BLaER1 treated with 17β-estradiol and CSF1 and Interleukin-3, amounts not matched to agents 10 nM and 100 nM (cell line): ENCODE measurements around the gene CADM1.

Experiments
- H3K27ac ChIP-seq, 11 experiments: shearing (Covaris generic); formaldehyde crosslinking; 2 replicates each; pipeline ENCODE4 v1.8.1; 2022
- H3K27me3 ChIP-seq, 11 experiments: shearing (Covaris generic); formaldehyde crosslinking; 2 replicates each; pipeline ENCODE4 v1.8.1; 2022
- H3K36me3 ChIP-seq, 11 experiments: shearing (Covaris generic); formaldehyde crosslinking; 2 replicates each; pipeline ENCODE4 v1.8.1; 2022
- H3K4me1 ChIP-seq, 10 experiments: shearing (Covaris generic); formaldehyde crosslinking; 2 replicates each; pipeline ENCODE4 v1.8.1; 2022
- H3K4me2 ChIP-seq, 11 experiments: shearing (Covaris generic); formaldehyde crosslinking; 2 replicates each; pipeline ENCODE4 v1.8.1; 2022
- H3K4me3 ChIP-seq, 10 experiments: shearing (Covaris generic); formaldehyde crosslinking; 2 replicates each; pipeline ENCODE4 v1.8.1; 2022
- H3K9ac ChIP-seq, 11 experiments: shearing (Covaris generic); formaldehyde crosslinking; 2 replicates each; pipeline ENCODE4 v1.8.1; 2022
- H3K9me3 ChIP-seq, 11 experiments: shearing (Covaris generic); formaldehyde crosslinking; replicated peaks in 1 of 11; 2 replicates each; pipeline ENCODE4 v1.8.1; 2022
- H4K20me1 ChIP-seq, 11 experiments: shearing (Covaris generic); formaldehyde crosslinking; 2 replicates each; pipeline ENCODE4 v1.8.1; 2022
- Cebpa-rat ChIP-seq, 11 experiments: shearing (Covaris generic); IDR thresholded peaks; 2 replicates each; pipeline ENCODE4 v1.8.1; 2022

Gene CADM1

GRCh38 chr11:115247953-115248352, 256.3 kb downstream of the CADM1 start:
- Histone ChIP-seq H3K4me3 (no peak overlapping the region), H3K27ac (no peak overlapping the region), H3K9me3 (no peaks in the 10 kb centered on the region), H3K9ac (no peak overlapping the region), H3K27me3 (no peaks in the 10 kb centered on the region), H4K20me1 (no peaks in the 10 kb centered on the region), H3K4me1 (no peaks in the 10 kb centered on the region), H3K36me3 (no peaks in the 10 kb centered on the region), H3K4me2 (no peak overlapping the region)
- no peak for TF ChIP-seq Cebpa-rat (IDR thresholded peaks at IDR 0.05)

GRCh38 chr11:115247361-115247760, 256.9 kb downstream of the CADM1 start:
- Histone ChIP-seq H3K27ac (no peak overlapping the region), H4K20me1 (no peaks in the 10 kb centered on the region), H3K27me3 (no peaks in the 10 kb centered on the region), H3K9me3 (no peaks in the 10 kb centered on the region), H3K36me3 (no peaks in the 10 kb centered on the region), H3K4me3 (no peak overlapping the region), H3K9ac (no peak overlapping the region), H3K4me2 (no peak overlapping the region), H3K4me1 (no peaks in the 10 kb centered on the region)
- no peak for TF ChIP-seq Cebpa-rat (IDR thresholded peaks at IDR 0.05)

GRCh38 chr11:115244758-115245157, 259.5 kb downstream of the CADM1 start:
- H3K27ac ChIP-seq = no peak overlapping the region

GRCh38 chr11:115244296-115244695, 259.9 kb downstream of the CADM1 start:
- no peaks in the 10 kb centered on the region for H3K36me3 ChIP-seq
- no peaks in the 10 kb centered on the region for H3K4me1 ChIP-seq
- H3K9ac ChIP-seq = no peak overlapping the region
- H3K4me2 ChIP-seq = no peak overlapping the region
- H3K27me3 ChIP-seq = no peaks in the 10 kb centered on the region
- no peaks in the 10 kb centered on the region for H3K9me3 ChIP-seq
- no peak overlapping the region for H3K27ac ChIP-seq
- H3K4me3 ChIP-seq = no peak overlapping the region
- no peaks in the 10 kb centered on the region for H4K20me1 ChIP-seq
- no peak for TF ChIP-seq Cebpa-rat (IDR thresholded peaks at IDR 0.05)

More at GRCh38 chr11:115244758-115245157, 259.5 kb downstream of the CADM1 start:
- TF ChIP-seq Cebpa-rat (IDR thresholded peaks at IDR 0.05) = no peak
- Histone ChIP-seq H3K4me3 (no peak overlapping the region), H3K4me1 (no peaks in the 10 kb centered on the region), H3K9me3 (no peaks in the 10 kb centered on the region), H4K20me1 (no peaks in the 10 kb centered on the region), H3K27me3 (no peaks in the 10 kb centered on the region), H3K9ac (no peak overlapping the region), H3K4me2 (no peak overlapping the region), H3K36me3 (no peaks in the 10 kb centered on the region)

GRCh38 chr11:115242982-115243381, 261.2 kb downstream of the CADM1 start:
- Histone ChIP-seq H3K4me2 (no peak overlapping the region), H3K9ac (no peak overlapping the region), H3K4me1 (no peaks in the 10 kb centered on the region; a peak in 1 of 20 replicates), H4K20me1 (no peaks in the 10 kb centered on the region), H3K4me3 (no peak overlapping the region), H3K27ac (no peak overlapping the region), H3K36me3 (no peaks in the 10 kb centered on the region), H3K9me3 (no peaks in the 10 kb centered on the region), H3K27me3 (no peaks in the 10 kb centered on the region)
- no peak for TF ChIP-seq Cebpa-rat (IDR thresholded peaks at IDR 0.05)

GRCh38 chr11:115241899-115242298, 262.3 kb downstream of the CADM1 start:
- Histone ChIP-seq H3K36me3 (no peaks in the 10 kb centered on the region), H3K27me3 (no peaks in the 10 kb centered on the region), H3K4me2 (no peak overlapping the region), H3K27ac (no peak overlapping the region), H3K4me3 (no peak overlapping the region), H3K9ac (no peak overlapping the region), H4K20me1 (no peaks in the 10 kb centered on the region), H3K9me3 (no peaks in the 10 kb centered on the region), H3K4me1 (no peaks in the 10 kb centered on the region; a peak in 1 of 20 replicates)
- no peak for TF ChIP-seq Cebpa-rat (IDR thresholded peaks at IDR 0.05)

- H4K20me1 ChIP-seq = no peaks in the 10 kb centered on the region
- H3K9ac ChIP-seq = no peak overlapping the region
- no peak overlapping the region for H3K4me2 ChIP-seq
- no peak overlapping the region for H3K4me3 ChIP-seq
- H3K9me3 ChIP-seq = no peaks in the 10 kb centered on the region
- TF ChIP-seq Cebpa-rat (IDR thresholded peaks at IDR 0.05) = no peak
- H3K27ac ChIP-seq = no peak overlapping the region
- H3K36me3 ChIP-seq = no peaks in the 10 kb centered on the region
- H3K27me3 ChIP-seq = no peaks in the 10 kb centered on the region
- H3K4me1 ChIP-seq = no peaks in the 10 kb centered on the region; a peak in 1 of 20 replicates
Measured at GRCh38 chr11:115238791-115239190, 265.4 kb downstream of the CADM1 start.

GRCh38 chr11:115238086-115238485, 266.1 kb downstream of the CADM1 start:
- no peak overlapping the region for H3K9ac ChIP-seq
- H3K36me3 ChIP-seq = no peaks in the 10 kb centered on the region
- TF ChIP-seq Cebpa-rat (IDR thresholded peaks at IDR 0.05) = no peak
- no peak overlapping the region for H3K4me3 ChIP-seq
- no peaks in the 10 kb centered on the region; a peak in 1 of 20 replicates for H3K4me1 ChIP-seq
- no peaks in the 10 kb centered on the region for H3K9me3 ChIP-seq
- H3K27me3 ChIP-seq = no peaks in the 10 kb centered on the region
- no peak overlapping the region for H3K27ac ChIP-seq
- H3K4me2 ChIP-seq = no peak overlapping the region
- no peaks in the 10 kb centered on the region for H4K20me1 ChIP-seq

GRCh38 chr11:115237578-115237977, 266.6 kb downstream of the CADM1 start:
- Histone ChIP-seq H3K9ac (no peak overlapping the region), H3K4me3 (no peak overlapping the region), H3K4me1 (no peaks in the 10 kb centered on the region; a peak in 1 of 20 replicates), H3K27me3 (no peaks in the 10 kb centered on the region), H3K36me3 (no peaks in the 10 kb centered on the region), H3K4me2 (no peak overlapping the region), H4K20me1 (no peaks in the 10 kb centered on the region), H3K27ac (no peak overlapping the region), H3K9me3 (no peaks in the 10 kb centered on the region)
- no peak for TF ChIP-seq Cebpa-rat (IDR thresholded peaks at IDR 0.05)

GRCh38 chr11:115234794-115235193, 269.4 kb downstream of the CADM1 start:
- peaks cover 0 to 6% (median under 1%) of the 10 kb centered on the region in 10 experiments; a peak in 5 of 20 replicates for H3K4me1 ChIP-seq
- no peaks in the 10 kb centered on the region for H3K27me3 ChIP-seq
- no peak overlapping the region for H3K27ac ChIP-seq
- H3K9me3 ChIP-seq = no peaks in the 10 kb centered on the region
- no peaks in the 10 kb centered on the region for H4K20me1 ChIP-seq
- no peaks in the 10 kb centered on the region for H3K36me3 ChIP-seq
- no peak overlapping the region for H3K9ac ChIP-seq
- H3K4me2 ChIP-seq = no peak overlapping the region
- no peak for TF ChIP-seq Cebpa-rat (IDR thresholded peaks at IDR 0.05)
- H3K4me3 ChIP-seq = no peak overlapping the region
